Raji (cell line): Measurements from ENCODE around the gene SHH.

Source experiments
- POLR2A ChIP-seq: IDR thresholded peaks from 2 replicates; pipeline ENCODE4 v1.6.1; 2011; ENCODE audit warnings: low read depth, low read length, control low read depth; ENCODE audit not compliant: insufficient read depth

Gene SHH

GRCh38 chr7:155762655-155763054 lies 49.6 kb downstream of the SHH start:
- no peak for TF ChIP-seq POLR2A

- no peak for TF ChIP-seq POLR2A
Measured at GRCh38 chr7:155762036-155762435, 50.2 kb downstream of the SHH start.

- no peak for TF ChIP-seq POLR2A
Measured at GRCh38 chr7:155761162-155761561, 51.1 kb downstream of the SHH start.

GRCh38 chr7:155759740-155760430 lies 52.4 kb downstream of the SHH start:
- TF ChIP-seq POLR2A = no peak

GRCh38 chr7:155758348-155758747 lies 53.9 kb downstream of the SHH start:
- TF ChIP-seq POLR2A = no peak

- TF ChIP-seq POLR2A = no peak
Measured at GRCh38 chr7:155756322-155756721, 55.9 kb downstream of the SHH start.

- no peak for TF ChIP-seq POLR2A
Measured at GRCh38 chr7:155755026-155755425, 57.2 kb downstream of the SHH start.

GRCh38 chr7:155754165-155754564 lies 58.1 kb downstream of the SHH start:
- no peak for TF ChIP-seq POLR2A

- no peak for TF ChIP-seq POLR2A
Measured at GRCh38 chr7:155753446-155753965, 58.8 kb downstream of the SHH start.

GRCh38 chr7:155752756-155753445 lies 59.4 kb downstream of the SHH start:
- TF ChIP-seq POLR2A = no peak

GRCh38 chr7:155751409-155751808 lies 60.9 kb downstream of the SHH start:
- no peak for TF ChIP-seq POLR2A

GRCh38 chr7:155750255-155751125 lies 61.8 kb downstream of the SHH start:
- no peak for TF ChIP-seq POLR2A
